PC-3 (cell line): Measurements from ENCODE around the gene PDGFD. TPM values are rescaled to one million over a fixed set of nuclear protein-coding genes. Genes with fewer than 3 reads are reported as not detected.

ENCODE experiments used
- ATAC-seq: fragments of 200-7000 bp; cut with Tn5 transposase; 2 replicates; pipeline ENCODE4 v1.9.1; 2020; ENCODE audit warnings: mild to moderate bottlenecking, moderate library complexity
- BruUV-seq: library from RNA; stranded (reverse); fragments of 400-500 nt; replicated peaks from 2 replicates; lab custom pipeline; 2021; lab: Mats Ljungman, UMichigan
- CTCF ChIA-PET: fragments of 300-600 bp; sonication (Branson Sonifier 250); formaldehyde crosslinking; loops from one replicate; lab custom pipeline; 2022; ENCODE audit warnings: antibody characterized with exemption; lab: Charles Lee
- POLR2A ChIA-PET: fragments of 300-600 bp; sonication (Branson Sonifier 250); formaldehyde crosslinking; loops from one replicate; lab custom pipeline; 2022; ENCODE audit warnings: antibody characterized with exemption; ENCODE audit not compliant: unreplicated experiment; lab: Charles Lee
- DNase-seq: peaks from one replicate; pipeline ENCODE4 v3.0.0-alpha.2; 2015
- H2AFZ ChIP-seq: fragments of 300-600 bp; sonication (generic); 2 replicates; pipeline ENCODE4 v1.6.0; 2016; ENCODE audit warnings: antibody characterized with exemption, low read length
- H3F3A ChIP-seq: fragments of 300-600 bp; sonication (generic); one replicate; pipeline ENCODE4 v1.6.0; 2017; ENCODE audit warnings: antibody characterized with exemption, low read length, control low read depth, mild to moderate bottlenecking; ENCODE audit not compliant: unreplicated experiment
- H3K27ac ChIP-seq: fragments of 300-600 bp; sonication (generic); 2 replicates; pipeline ENCODE4 v1.5.1; 2016; ENCODE audit warnings: mild to moderate bottlenecking, low read length
- H3K27me3 ChIP-seq: fragments of 300-600 bp; sonication (generic); 2 replicates; pipeline ENCODE4 v1.6.1; 2016; ENCODE audit warnings: low read length, mixed read lengths
- H3K36me3 ChIP-seq: fragments of 300-600 bp; sonication (generic); 2 replicates; pipeline ENCODE4 v1.6.1; 2016; ENCODE audit warnings: low read depth, mixed run types, low read length, mixed read lengths
- H3K4me1 ChIP-seq: fragments of 300-600 bp; sonication (generic); 2 replicates; pipeline ENCODE4 v1.5.1; 2016; ENCODE audit warnings: low read length; ENCODE audit not compliant: insufficient read depth
- H3K4me2 ChIP-seq: fragments of 300-600 bp; sonication (generic); 2 replicates; pipeline ENCODE4 v1.6.0; 2016; ENCODE audit warnings: low read length
- H3K4me3 ChIP-seq: fragments of 300-600 bp; sonication (generic); 2 replicates; pipeline ENCODE4 v1.5.1; 2016; ENCODE audit warnings: mild to moderate bottlenecking, low read length, mixed read lengths
- H3K79me2 ChIP-seq: fragments of 300-600 bp; sonication (generic); 2 replicates; pipeline ENCODE4 v1.6.1; 2017; ENCODE audit warnings: low read length, mixed read lengths
- H3K9ac ChIP-seq: fragments of 300-600 bp; sonication (generic); 2 replicates; pipeline ENCODE4 v1.6.0; 2016; ENCODE audit warnings: mild to moderate bottlenecking, low read length
- H3K9me2 ChIP-seq: fragments of 300-600 bp; sonication (generic); replicated peaks from 2 replicates; pipeline ENCODE4 v1.6.1; 2016; ENCODE audit warnings: mixed run types, low read length, mixed read lengths
- H3K9me3 ChIP-seq: fragments of 300-600 bp; sonication (generic); 2 replicates; pipeline ENCODE4 v1.6.1; 2016; ENCODE audit warnings: low read length, mixed read lengths
- H4K20me1 ChIP-seq: fragments of 300-600 bp; sonication (generic); 2 replicates; pipeline ENCODE4 v1.6.1; 2016; ENCODE audit warnings: low read length, mixed read lengths
- CTCF ChIP-seq: fragments of 300-600 bp; sonication (generic); conservative IDR thresholded peaks from 2 replicates; pipeline ENCODE4 v1.5.1; 2017; ENCODE audit warnings: antibody characterized with exemption, low read depth, mild to moderate bottlenecking, low read length
- EZH2 ChIP-seq: fragments of 300-600 bp; sonication (generic); IDR thresholded peaks from one replicate; pipeline ENCODE4 v1.6.1; 2017; ENCODE audit warnings: antibody characterized with exemption, mild to moderate bottlenecking, low read length; ENCODE audit not compliant: unreplicated experiment
- EZH2phosphoT487 ChIP-seq: fragments of 300-600 bp; sonication (generic); IDR thresholded peaks from 2 replicates; pipeline ENCODE4 v1.6.1; 2018; ENCODE audit warnings: mild to moderate bottlenecking, antibody characterized with exemption, low read length, borderline replicate concordance
- intact Hi-C: fragments of 100-400 bp; cut with micrococcal nuclease; formaldehyde crosslinking; loops from 2 replicates; pipeline ENCODE4 v1.9.0; 2023
- total RNA-seq: library from RNA; depleted of rRNA; stranded (reverse); fragments of >200 nt; gene quantifications from 2 replicates; pipeline ENCODE4 v1.2.3, GENCODE V29; 2014

The PDGFD gene
- total RNA-seq, 1 experiment from 2014 or later, result 5.0 TPM

GRCh38 chr11:104096900-104097299 is 67.0 kb downstream of the PDGFD start:
- no TSS peak for BruUV-seq
- no peaks in the 10 kb centered on the region; the same call in 1 of the 2 replicates for H3K4me1 ChIP-seq
- H2AFZ ChIP-seq, result no peak overlapping the region
- H3K27me3 ChIP-seq, result no peaks in the 10 kb centered on the region
- intact Hi-C loops, result no loop called here
- POLR2A ChIA-PET, result no interaction called here
- H3K36me3 ChIP-seq, result no peaks in the 10 kb centered on the region
- no peaks in the 10 kb centered on the region for H3F3A ChIP-seq
- no peak overlapping the region for H3K4me3 ChIP-seq
- H3K4me2 ChIP-seq, result no peak overlapping the region
- no peak overlapping the region for H3K27ac ChIP-seq
- no peak overlapping the region for H3K9ac ChIP-seq
- CTCF ChIA-PET, result no interaction called here
- H3K9me3 ChIP-seq, result no peaks in the 10 kb centered on the region
- no peaks in the 10 kb centered on the region for H4K20me1 ChIP-seq
- no peaks in the 10 kb centered on the region for H3K9me2 ChIP-seq
- TF ChIP-seq EZH2 (no peak), CTCF (no peak), EZH2phosphoT487 (no peak)
- no peak for ATAC-seq
- DNase-seq, result no peak
- H3K79me2 ChIP-seq, result no peaks in the 10 kb centered on the region

- TF ChIP-seq EZH2phosphoT487 (no peak), EZH2 (no peak), CTCF (no peak)
- Histone ChIP-seq H3K9me2 (no peaks in the 10 kb centered on the region), H3K4me1 (no peaks in the 10 kb centered on the region; the same call in 1 of the 2 replicates), H3K4me2 (no peak overlapping the region), H4K20me1 (no peaks in the 10 kb centered on the region), H3K9me3 (no peaks in the 10 kb centered on the region), H3K4me3 (no peak overlapping the region), H2AFZ (no peak overlapping the region), H3K27ac (no peak overlapping the region), H3K36me3 (no peaks in the 10 kb centered on the region), H3F3A (no peaks in the 10 kb centered on the region), H3K79me2 (no peaks in the 10 kb centered on the region), H3K27me3 (no peaks in the 10 kb centered on the region), H3K9ac (no peak overlapping the region)
- ATAC-seq (no peak), DNase-seq (no peak)
- intact Hi-C loops, result no loop called here
- ChIA-PET CTCF (no interaction called here), POLR2A (no interaction called here)
- BruUV-seq, result no TSS peak
Observed at GRCh38 chr11:104095791-104096190, 68.2 kb downstream of the PDGFD start.

GRCh38 chr11:104094576-104094975 is 69.4 kb downstream of the PDGFD start:
- H3K4me2 ChIP-seq, result no peak overlapping the region
- ATAC-seq (no peak), DNase-seq (no peak)
- H3K9me3 ChIP-seq, result no peaks in the 10 kb centered on the region
- no peaks in the 10 kb centered on the region for H3K79me2 ChIP-seq
- CTCF ChIA-PET, result interaction anchor here (0.6 kb wide), 1 partner anchor 108 kb away, joined by 3 read pairs; no protein-coding TSS in a partner anchor
- TF ChIP-seq CTCF, result no peak
- TF ChIP-seq EZH2, result no peak
- TF ChIP-seq EZH2phosphoT487, result no peak
- BruUV-seq, result no TSS peak
- H4K20me1 ChIP-seq, result no peaks in the 10 kb centered on the region
- intact Hi-C loops, result no loop called here
- no peaks in the 10 kb centered on the region for H3F3A ChIP-seq
- no peaks in the 10 kb centered on the region for H3K27me3 ChIP-seq
- H2AFZ ChIP-seq, result no peak overlapping the region
- no peaks in the 10 kb centered on the region for H3K36me3 ChIP-seq
- H3K27ac ChIP-seq, result no peak overlapping the region
- no peaks in the 10 kb centered on the region for H3K9me2 ChIP-seq
- no peak overlapping the region for H3K4me3 ChIP-seq
- H3K4me1 ChIP-seq, result no peaks in the 10 kb centered on the region; the same call in 1 of the 2 replicates
- POLR2A ChIA-PET, result no interaction called here
- H3K9ac ChIP-seq, result no peak overlapping the region
